SK-N-SH treated with all-trans-retinoic acid at 6 μM for 48 hours (cell line): ENCODE data around the gene ARRB1.

ENCODE experiments used
- ATAC-seq: fragments of 200-7000 bp; cut with Tn5 transposase; 3 replicates; pipeline ENCODE4 v1.9.1; 2020; ENCODE audit warnings: mild to moderate bottlenecking, moderate library complexity
- ARNTL ChIP-seq: fragments of 450-650 bp; formaldehyde crosslinking; IDR thresholded peaks from 2 replicates; pipeline ENCODE4 v1.5.0; 2020; ENCODE audit warnings: low read depth, mild to moderate bottlenecking, moderate library complexity, borderline replicate concordance
- BACH2 ChIP-seq: fragments of 250-450 bp; sonication (Bioruptor Pico); IDR thresholded peaks from 2 replicates; pipeline ENCODE4 v1.9.0; 2021; ENCODE audit warnings: mild to moderate bottlenecking, borderline replicate concordance
- ESRRG ChIP-seq: fragments of 250-450 bp; sonication (Bioruptor Pico); IDR thresholded peaks from 2 replicates; pipeline ENCODE4 v1.6.1; 2021; ENCODE audit warnings: mild to moderate bottlenecking
- GLIS3 ChIP-seq: fragments of 250-450 bp; sonication (Bioruptor Pico); IDR thresholded peaks from 2 replicates; pipeline ENCODE4 v1.5.0; 2020; ENCODE audit warnings: mild to moderate bottlenecking, moderate library complexity
- PPARA ChIP-seq: fragments of 250-450 bp; sonication (Bioruptor Pico); IDR thresholded peaks from 2 replicates; pipeline ENCODE4 v1.5.0; 2020; ENCODE audit warnings: mild to moderate bottlenecking, borderline replicate concordance
- SNAI2 ChIP-seq: fragments of 250-450 bp; sonication (Bioruptor Pico); IDR thresholded peaks from 2 replicates; pipeline ENCODE4 v1.5.0; 2020; ENCODE audit warnings: mild to moderate bottlenecking, moderate library complexity
- ZC3H10 ChIP-seq: fragments of 250-450 bp; sonication (Bioruptor Pico); IDR thresholded peaks from 2 replicates; pipeline ENCODE4 v1.5.1; 2021; ENCODE audit warnings: mild to moderate bottlenecking, moderate library complexity
- ZFP30 ChIP-seq: fragments of 450-650 bp; formaldehyde crosslinking; IDR thresholded peaks from 2 replicates; pipeline ENCODE4 v1.5.0; 2022; ENCODE audit warnings: mild to moderate bottlenecking, moderate library complexity
- ZNF565 ChIP-seq: fragments of 450-650 bp; formaldehyde crosslinking; conservative IDR thresholded peaks from 2 replicates; pipeline ENCODE4 v1.5.0; 2020; ENCODE audit warnings: low read depth, mild to moderate bottlenecking, moderate library complexity
- ZNF70 ChIP-seq: fragments of 450-650 bp; formaldehyde crosslinking; IDR thresholded peaks from 2 replicates; pipeline ENCODE4 v1.5.0; 2020; ENCODE audit warnings: mild to moderate bottlenecking, moderate library complexity
- ZNF8 ChIP-seq: fragments of 450-650 bp; formaldehyde crosslinking; IDR thresholded peaks from 2 replicates; pipeline ENCODE4 v1.5.0; 2020; ENCODE audit warnings: mild to moderate bottlenecking, moderate library complexity
- TF ChIP-seq, protein P1 (sequence below): fragments of 250-450 bp; sonication (Bioruptor Pico); IDR thresholded peaks from 2 replicates; pipeline ENCODE4 v1.8.0; 2021; ENCODE audit warnings: low read depth, mild to moderate bottlenecking, moderate library complexity, borderline replicate concordance
- TF ChIP-seq, protein P2 (sequence below): fragments of 250-450 bp; sonication (Bioruptor Pico); IDR thresholded peaks from 2 replicates; pipeline ENCODE4 v1.5.1; 2020; ENCODE audit warnings: low read depth, mild to moderate bottlenecking, moderate library complexity
- TF ChIP-seq, protein P3 (sequence below): fragments of 250-450 bp; sonication (Bioruptor Pico); IDR thresholded peaks from 2 replicates; pipeline ENCODE4 v1.8.0; 2020; ENCODE audit warnings: mild to moderate bottlenecking, moderate library complexity, borderline replicate concordance
- TF ChIP-seq, protein P4 (sequence below): fragments of 250-450 bp; sonication (Bioruptor Pico); IDR thresholded peaks from 2 replicates; pipeline ENCODE4 v1.5.1; 2021; ENCODE audit warnings: mild to moderate bottlenecking, moderate library complexity
- TF ChIP-seq, protein P5 (sequence below): fragments of 250-450 bp; sonication (Bioruptor Pico); IDR thresholded peaks from 2 replicates; pipeline ENCODE4 v1.5.0; 2020; ENCODE audit warnings: mild to moderate bottlenecking, moderate library complexity

Gene ARRB1

DNA sequence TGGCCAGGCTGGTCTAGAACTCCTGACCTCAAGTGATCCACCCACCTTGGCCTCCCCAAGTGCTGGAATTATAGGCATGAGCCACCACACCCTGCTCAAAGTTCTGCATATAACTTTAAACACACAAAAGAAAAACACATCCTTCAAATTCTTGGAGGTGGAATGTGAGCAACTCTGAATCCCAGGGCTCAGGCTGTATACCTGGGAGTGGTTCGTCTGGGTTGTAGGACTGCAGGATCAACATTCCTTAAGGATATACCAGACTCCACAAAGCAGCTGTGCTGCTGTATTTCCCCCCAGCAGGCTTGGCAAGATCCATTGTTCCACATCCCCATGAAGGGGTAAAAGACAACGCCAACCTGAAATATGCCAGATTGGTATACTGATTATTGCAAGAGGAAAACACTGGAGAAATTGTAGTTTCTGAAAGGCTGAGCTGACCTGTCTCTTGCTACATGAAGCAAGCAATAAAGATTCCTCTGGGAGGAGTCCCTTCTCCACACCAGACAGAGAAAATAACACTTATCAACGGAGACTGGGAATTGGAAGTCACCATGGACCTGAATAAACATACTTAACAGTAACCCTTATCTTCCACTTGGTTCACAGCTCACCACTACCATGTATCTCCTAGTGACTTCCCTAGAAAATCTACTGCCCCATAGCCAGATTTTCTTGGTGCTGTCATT, 35.6 kb upstream of the ARRB1 start (continued):
- TF ChIP-seq ARNTL (CRISPR knock-in tag): no peak
- no peak for TF ChIP-seq BACH2 (CRISPR knock-in tag)
- TF ChIP-seq, protein P1, sequence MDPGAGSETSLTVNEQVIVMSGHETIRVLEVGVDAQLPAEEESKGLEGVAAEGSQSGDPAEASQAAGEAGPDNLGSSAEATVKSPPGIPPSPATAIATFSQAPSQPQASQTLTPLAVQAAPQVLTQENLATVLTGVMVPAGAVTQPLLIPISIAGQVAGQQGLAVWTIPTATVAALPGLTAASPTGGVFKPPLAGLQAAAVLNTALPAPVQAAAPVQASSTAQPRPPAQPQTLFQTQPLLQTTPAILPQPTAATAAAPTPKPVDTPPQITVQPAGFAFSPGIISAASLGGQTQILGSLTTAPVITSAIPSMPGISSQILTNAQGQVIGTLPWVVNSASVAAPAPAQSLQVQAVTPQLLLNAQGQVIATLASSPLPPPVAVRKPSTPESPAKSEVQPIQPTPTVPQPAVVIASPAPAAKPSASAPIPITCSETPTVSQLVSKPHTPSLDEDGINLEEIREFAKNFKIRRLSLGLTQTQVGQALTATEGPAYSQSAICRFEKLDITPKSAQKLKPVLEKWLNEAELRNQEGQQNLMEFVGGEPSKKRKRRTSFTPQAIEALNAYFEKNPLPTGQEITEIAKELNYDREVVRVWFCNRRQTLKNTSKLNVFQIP (CRISPR knock-in tag): no peak

DNA sequence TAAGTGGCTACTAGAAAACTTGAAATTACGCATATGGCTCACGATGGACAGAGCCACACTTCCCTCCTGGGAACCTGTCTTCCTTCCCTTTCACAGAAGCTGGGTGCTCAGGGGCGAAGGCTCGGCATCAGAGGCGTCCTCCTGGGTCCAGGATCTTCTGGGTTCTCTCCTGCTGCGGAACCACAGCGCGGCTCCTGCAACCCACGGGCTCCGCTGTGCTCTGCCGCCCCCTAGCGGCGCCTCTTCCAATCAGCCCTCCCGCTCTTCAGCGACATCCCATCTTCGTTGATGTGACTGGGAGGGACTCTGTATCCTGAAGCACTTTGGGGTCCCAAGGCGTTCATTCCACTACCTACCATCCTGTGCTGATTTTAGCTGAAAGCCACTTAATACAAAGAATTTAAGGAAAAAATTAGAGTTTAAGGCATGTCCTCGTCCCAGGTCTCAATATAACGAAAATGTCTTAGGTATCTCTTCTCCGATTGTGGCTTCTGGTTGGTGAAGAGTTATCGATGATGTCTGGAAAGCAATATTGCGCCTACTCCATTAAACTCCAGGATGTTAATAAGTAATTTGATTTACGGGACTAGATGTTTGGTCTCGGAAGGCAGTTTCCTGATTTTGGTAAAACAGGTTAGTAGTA, 33.1 kb upstream of the ARRB1 start:
- ATAC-seq: peak; percentile 91
- TF ChIP-seq, protein P2, sequence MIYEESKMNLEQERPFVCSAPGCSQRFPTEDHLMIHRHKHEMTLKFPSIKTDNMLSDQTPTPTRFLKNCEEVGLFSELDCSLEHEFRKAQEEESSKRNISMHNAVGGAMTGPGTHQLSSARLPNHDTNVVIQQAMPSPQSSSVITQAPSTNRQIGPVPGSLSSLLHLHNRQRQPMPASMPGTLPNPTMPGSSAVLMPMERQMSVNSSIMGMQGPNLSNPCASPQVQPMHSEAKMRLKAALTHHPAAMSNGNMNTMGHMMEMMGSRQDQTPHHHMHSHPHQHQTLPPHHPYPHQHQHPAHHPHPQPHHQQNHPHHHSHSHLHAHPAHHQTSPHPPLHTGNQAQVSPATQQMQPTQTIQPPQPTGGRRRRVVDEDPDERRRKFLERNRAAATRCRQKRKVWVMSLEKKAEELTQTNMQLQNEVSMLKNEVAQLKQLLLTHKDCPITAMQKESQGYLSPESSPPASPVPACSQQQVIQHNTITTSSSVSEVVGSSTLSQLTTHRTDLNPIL (CRISPR knock-in tag): no peak
- TF ChIP-seq SNAI2 (CRISPR knock-in tag) (no peak), ZC3H10 (CRISPR knock-in tag) (no peak), ARNTL (CRISPR knock-in tag) (no peak), ZNF8 (CRISPR knock-in tag) (no peak), GLIS3 (CRISPR knock-in tag) (no peak), ZNF565 (CRISPR knock-in tag) (no peak), BACH2 (CRISPR knock-in tag) (no peak), ESRRG (CRISPR knock-in tag) (no peak), PPARA (no peak), ZNF70 (CRISPR knock-in tag) (no peak)
- TF ChIP-seq, protein P3, sequence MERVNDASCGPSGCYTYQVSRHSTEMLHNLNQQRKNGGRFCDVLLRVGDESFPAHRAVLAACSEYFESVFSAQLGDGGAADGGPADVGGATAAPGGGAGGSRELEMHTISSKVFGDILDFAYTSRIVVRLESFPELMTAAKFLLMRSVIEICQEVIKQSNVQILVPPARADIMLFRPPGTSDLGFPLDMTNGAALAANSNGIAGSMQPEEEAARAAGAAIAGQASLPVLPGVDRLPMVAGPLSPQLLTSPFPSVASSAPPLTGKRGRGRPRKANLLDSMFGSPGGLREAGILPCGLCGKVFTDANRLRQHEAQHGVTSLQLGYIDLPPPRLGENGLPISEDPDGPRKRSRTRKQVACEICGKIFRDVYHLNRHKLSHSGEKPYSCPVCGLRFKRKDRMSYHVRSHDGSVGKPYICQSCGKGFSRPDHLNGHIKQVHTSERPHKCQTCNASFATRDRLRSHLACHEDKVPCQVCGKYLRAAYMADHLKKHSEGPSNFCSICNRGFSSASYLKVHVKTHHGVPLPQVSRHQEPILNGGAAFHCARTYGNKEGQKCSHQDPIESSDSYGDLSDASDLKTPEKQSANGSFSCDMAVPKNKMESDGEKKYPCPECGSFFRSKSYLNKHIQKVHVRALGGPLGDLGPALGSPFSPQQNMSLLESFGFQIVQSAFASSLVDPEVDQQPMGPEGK (CRISPR knock-in tag): no peak
- TF ChIP-seq, protein P4, sequence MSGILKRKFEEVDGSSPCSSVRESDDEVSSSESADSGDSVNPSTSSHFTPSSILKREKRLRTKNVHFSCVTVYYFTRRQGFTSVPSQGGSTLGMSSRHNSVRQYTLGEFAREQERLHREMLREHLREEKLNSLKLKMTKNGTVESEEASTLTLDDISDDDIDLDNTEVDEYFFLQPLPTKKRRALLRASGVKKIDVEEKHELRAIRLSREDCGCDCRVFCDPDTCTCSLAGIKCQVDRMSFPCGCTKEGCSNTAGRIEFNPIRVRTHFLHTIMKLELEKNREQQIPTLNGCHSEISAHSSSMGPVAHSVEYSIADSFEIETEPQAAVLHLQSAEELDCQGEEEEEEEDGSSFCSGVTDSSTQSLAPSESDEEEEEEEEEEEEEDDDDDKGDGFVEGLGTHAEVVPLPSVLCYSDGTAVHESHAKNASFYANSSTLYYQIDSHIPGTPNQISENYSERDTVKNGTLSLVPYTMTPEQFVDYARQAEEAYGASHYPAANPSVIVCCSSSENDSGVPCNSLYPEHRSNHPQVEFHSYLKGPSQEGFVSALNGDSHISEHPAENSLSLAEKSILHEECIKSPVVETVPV: no peak
- TF ChIP-seq, protein P5, sequence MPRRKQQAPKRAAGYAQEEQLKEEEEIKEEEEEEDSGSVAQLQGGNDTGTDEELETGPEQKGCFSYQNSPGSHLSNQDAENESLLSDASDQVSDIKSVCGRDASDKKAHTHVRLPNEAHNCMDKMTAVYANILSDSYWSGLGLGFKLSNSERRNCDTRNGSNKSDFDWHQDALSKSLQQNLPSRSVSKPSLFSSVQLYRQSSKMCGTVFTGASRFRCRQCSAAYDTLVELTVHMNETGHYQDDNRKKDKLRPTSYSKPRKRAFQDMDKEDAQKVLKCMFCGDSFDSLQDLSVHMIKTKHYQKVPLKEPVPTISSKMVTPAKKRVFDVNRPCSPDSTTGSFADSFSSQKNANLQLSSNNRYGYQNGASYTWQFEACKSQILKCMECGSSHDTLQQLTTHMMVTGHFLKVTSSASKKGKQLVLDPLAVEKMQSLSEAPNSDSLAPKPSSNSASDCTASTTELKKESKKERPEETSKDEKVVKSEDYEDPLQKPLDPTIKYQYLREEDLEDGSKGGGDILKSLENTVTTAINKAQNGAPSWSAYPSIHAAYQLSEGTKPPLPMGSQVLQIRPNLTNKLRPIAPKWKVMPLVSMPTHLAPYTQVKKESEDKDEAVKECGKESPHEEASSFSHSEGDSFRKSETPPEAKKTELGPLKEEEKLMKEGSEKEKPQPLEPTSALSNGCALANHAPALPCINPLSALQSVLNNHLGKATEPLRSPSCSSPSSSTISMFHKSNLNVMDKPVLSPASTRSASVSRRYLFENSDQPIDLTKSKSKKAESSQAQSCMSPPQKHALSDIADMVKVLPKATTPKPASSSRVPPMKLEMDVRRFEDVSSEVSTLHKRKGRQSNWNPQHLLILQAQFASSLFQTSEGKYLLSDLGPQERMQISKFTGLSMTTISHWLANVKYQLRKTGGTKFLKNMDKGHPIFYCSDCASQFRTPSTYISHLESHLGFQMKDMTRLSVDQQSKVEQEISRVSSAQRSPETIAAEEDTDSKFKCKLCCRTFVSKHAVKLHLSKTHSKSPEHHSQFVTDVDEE (CRISPR knock-in tag): no peak

DNA sequence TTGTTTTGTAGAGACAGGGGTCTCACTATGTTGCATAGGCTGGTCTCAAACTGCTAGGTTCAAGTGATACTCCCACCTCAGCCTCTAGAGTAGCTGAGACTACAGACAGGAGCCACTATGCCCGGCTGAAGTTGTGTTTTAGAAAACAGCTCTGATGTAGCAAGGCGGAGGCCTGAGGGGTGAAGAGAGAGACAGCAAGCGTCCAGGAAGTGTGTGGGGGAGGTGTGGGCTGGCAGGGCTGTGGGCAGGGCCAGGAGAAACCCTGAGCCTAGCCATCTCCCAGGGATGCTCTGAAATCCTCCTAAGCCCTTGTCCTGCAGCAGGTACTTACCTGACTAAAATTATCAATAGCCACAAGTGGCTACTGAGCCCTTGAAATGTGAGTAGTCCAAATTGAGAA, 31.8 kb upstream of the ARRB1 start:
- TF ChIP-seq ARNTL (CRISPR knock-in tag) (no peak), ESRRG (CRISPR knock-in tag) (no peak), ZFP30 (no peak)
- TF ChIP-seq, protein P4: no peak
- no peak for ATAC-seq
